Measurements from ENCODE around the gene PCSK6.
"Not testable (repeated sequence)": the region's sequence is repeated elsewhere in the genome, so short reads cannot be mapped to it uniquely, and the experiment has no call there.

Gene PCSK6

DNA sequence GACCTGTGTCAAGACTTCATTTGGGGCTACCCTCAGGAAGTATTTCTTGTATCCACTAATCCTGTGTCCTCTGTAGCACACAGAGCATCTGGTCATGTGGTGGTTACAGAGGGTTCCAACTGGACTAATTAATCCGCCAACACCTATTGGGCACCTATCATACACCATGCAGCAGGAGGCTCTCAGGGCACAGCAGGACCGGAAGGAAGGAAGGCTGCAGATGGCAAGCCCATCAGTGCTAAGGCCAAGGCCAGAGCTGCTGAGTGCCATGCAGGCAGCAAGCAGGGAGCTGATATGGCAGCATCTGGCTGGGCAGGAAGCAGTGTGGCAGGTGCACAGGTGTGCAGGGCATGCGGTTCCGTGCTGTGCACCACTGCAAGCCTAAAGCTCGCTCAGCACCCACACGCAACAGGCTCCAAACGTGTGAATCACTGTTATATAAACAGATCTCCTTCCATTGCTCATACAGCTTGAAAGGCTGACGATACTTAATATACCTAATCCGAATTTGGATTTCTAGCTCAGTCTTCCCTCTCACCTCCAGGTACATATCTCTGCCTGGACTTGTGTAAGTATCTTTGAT is 130.1 kb downstream of the PCSK6 start:
- Histone ChIP-seq H3K36me3 (ENCODE audit: control insufficient read depth, insufficient read depth, low read length, severe bottlenecking) (no peaks in the 10 kb centered on the region), H3K9ac (ENCODE audit: low read length) (no peak overlapping the region), H3K9me3 (ENCODE audit: control insufficient read depth, low read length) (peaks cover 5% of the 10 kb centered on the region), H3K4me1 (ENCODE audit: control insufficient read depth, insufficient read depth, low read length) (no peaks in the 10 kb centered on the region), H3K4me3 (ENCODE audit: low read length) (no peak overlapping the region), H3K27me3 (replicated peaks; ENCODE audit: control insufficient read depth, insufficient read depth, low read length) (peaks cover 20% of the 10 kb centered on the region)
- DNase-seq (ENCODE audit: low read depth) = no peak

- Histone ChIP-seq H3K4me1 (ENCODE audit: control insufficient read depth, insufficient read depth, low read length) (no peaks in the 10 kb centered on the region), H3K27me3 (replicated peaks; ENCODE audit: control insufficient read depth, insufficient read depth, low read length) (peaks cover 26% of the 10 kb centered on the region), H3K9me3 (ENCODE audit: control insufficient read depth, low read length) (peaks cover under 1% of the 10 kb centered on the region), H3K4me3 (ENCODE audit: low read length) (no peak overlapping the region), H3K36me3 (ENCODE audit: control insufficient read depth, insufficient read depth, low read length, severe bottlenecking) (no peaks in the 10 kb centered on the region), H3K9ac (ENCODE audit: low read length) (no peak overlapping the region)
- DNase-seq (ENCODE audit: low read depth) = peak; percentile 8
Observed at GRCh38 chr15:101358895-101359294, 130.6 kb downstream of the PCSK6 start.

DNA sequence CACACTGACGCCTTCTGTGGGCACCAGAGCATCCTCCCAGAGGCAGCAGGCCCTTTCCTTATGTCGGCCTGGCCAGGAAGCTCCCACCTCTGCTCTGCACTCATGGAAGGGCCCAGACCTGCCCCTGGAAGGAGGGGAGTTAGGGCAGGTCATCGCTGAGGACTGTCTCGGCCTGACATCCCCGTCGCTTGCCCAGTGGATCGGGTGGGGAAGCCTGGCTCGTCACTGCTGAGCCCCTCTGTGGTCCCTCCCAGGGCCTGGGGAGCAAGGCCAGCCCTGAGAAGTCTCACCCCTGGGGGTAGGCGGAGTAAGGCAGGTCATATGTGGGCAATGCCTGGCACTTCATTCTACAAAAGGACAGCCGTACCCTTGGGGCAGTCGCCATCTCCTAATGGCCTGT is 131.6 kb downstream of the PCSK6 start:
- Histone ChIP-seq H3K27me3 (replicated peaks; ENCODE audit: control insufficient read depth, insufficient read depth, low read length) (peaks cover 24% of the 10 kb centered on the region), H3K4me1 (ENCODE audit: control insufficient read depth, insufficient read depth, low read length) (no peaks in the 10 kb centered on the region), H3K4me3 (ENCODE audit: low read length) (no peak overlapping the region), H3K9ac (ENCODE audit: low read length) (no peak overlapping the region), H3K36me3 (ENCODE audit: control insufficient read depth, insufficient read depth, low read length, severe bottlenecking) (no peaks in the 10 kb centered on the region), H3K9me3 (ENCODE audit: control insufficient read depth, low read length) (no peaks in the 10 kb centered on the region)
- no peak for DNase-seq (ENCODE audit: low read depth)

- Histone ChIP-seq H3K4me3 (ENCODE audit: low read length) (no peak overlapping the region), H3K9ac (ENCODE audit: low read length) (no peak overlapping the region), H3K27me3 (replicated peaks; ENCODE audit: control insufficient read depth, insufficient read depth, low read length) (peaks cover 24% of the 10 kb centered on the region), H3K9me3 (ENCODE audit: control insufficient read depth, low read length) (no peaks in the 10 kb centered on the region), H3K36me3 (ENCODE audit: control insufficient read depth, insufficient read depth, low read length, severe bottlenecking) (no peaks in the 10 kb centered on the region), H3K4me1 (ENCODE audit: control insufficient read depth, insufficient read depth, low read length) (no peaks in the 10 kb centered on the region)
- DNase-seq (ENCODE audit: low read depth) = no peak
Observed at GRCh38 chr15:101357333-101357732, 132.2 kb downstream of the PCSK6 start.

DNA sequence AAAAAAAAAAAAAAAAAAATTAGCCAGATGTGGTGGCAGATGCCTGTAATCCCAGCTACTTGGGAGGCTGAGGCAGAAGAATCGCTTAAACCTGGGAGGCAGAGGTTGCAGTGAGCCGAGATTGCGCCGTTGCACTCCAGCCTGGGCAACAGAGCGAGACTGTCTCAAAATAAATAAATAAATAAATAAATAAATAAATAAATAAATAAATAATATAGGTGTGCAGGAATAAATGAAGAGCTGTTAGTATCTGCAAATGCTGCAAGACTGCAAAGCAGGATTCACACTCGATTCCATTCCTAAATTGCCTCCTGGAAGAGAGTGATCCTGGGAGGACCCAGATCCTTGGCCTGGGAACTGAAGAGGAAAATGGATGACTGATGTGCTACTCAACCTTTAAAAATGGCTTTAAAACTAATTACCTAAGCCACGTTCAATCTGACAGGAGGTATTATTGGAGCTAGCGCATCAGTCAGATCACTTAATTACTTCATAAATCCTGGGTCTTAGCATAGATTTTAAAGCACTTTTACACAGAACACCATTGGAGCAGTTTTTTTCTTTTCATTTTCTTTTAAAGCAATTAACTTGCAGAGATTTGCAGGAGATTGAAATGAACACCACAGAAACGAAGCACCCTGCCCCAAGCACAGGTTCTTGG is 132.9 kb downstream of the PCSK6 start:
- H3K9me3 ChIP-seq (ENCODE audit: control insufficient read depth, low read length); H3K4me3 ChIP-seq (ENCODE audit: low read length); DNase-seq (ENCODE audit: low read depth); H3K9ac ChIP-seq (ENCODE audit: low read length); H3K4me1 ChIP-seq (ENCODE audit: control insufficient read depth, insufficient read depth, low read length); H3K36me3 ChIP-seq (ENCODE audit: control insufficient read depth, insufficient read depth, low read length, severe bottlenecking): not testable (repeated sequence)
- peaks cover 24% of the 10 kb centered on the region for H3K27me3 ChIP-seq (replicated peaks; ENCODE audit: control insufficient read depth, insufficient read depth, low read length)

DNA sequence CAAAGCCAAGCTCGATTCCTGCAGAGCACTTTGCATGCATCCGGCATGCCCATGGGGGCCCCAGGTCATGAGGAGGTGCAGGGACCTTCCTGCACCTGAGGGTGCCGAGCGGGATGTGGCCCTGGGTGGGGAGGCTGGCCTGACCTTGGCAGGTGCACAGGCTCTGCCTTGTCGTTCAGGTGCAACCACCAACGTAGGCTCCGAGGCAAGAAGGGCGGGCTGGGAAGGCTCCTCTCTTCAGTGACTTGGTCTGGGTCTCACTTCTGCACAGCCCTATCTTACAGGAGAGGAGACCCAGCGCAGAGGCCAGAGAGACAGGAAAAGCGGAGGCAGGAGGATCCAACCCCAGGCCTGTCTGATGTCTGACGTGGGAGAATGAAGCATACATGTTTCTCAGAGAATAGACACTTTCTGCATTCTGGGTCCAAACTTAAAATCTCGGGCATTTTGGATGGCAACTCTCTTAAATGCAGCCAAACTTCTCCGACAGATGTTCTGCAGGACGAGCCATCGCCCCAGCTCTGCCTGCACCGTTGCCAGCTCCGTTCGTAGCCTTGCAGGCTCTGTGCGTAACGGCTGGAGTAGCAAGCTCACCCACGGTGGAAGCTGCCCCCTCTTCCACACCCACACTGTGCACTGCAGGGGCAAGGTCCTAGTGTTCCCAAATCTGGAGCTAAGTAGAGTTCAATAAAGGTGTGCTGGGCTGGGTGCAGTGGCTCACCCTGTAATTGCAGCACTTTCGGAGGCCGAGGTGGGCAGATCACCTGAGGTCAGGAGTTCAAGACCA is 133.6 kb downstream of the PCSK6 start:
- H3K9ac ChIP-seq (ENCODE audit: low read length) = no peak overlapping the region
- no peak overlapping the region for H3K4me3 ChIP-seq (ENCODE audit: low read length)
- no peak for DNase-seq (ENCODE audit: low read depth)
- peaks cover 24% of the 10 kb centered on the region for H3K27me3 ChIP-seq (replicated peaks; ENCODE audit: control insufficient read depth, insufficient read depth, low read length)
- no peaks in the 10 kb centered on the region for H3K9me3 ChIP-seq (ENCODE audit: control insufficient read depth, low read length)
- H3K36me3 ChIP-seq (ENCODE audit: control insufficient read depth, insufficient read depth, low read length, severe bottlenecking) = no peaks in the 10 kb centered on the region
- no peaks in the 10 kb centered on the region for H3K4me1 ChIP-seq (ENCODE audit: control insufficient read depth, insufficient read depth, low read length)

- Histone ChIP-seq H3K27me3 (replicated peaks; ENCODE audit: control insufficient read depth, insufficient read depth, low read length) (peaks cover 24% of the 10 kb centered on the region), H3K9me3 (ENCODE audit: control insufficient read depth, low read length) (no peaks in the 10 kb centered on the region), H3K4me3 (ENCODE audit: low read length) (no peak overlapping the region), H3K4me1 (ENCODE audit: control insufficient read depth, insufficient read depth, low read length) (no peaks in the 10 kb centered on the region), H3K9ac (ENCODE audit: low read length) (no peak overlapping the region), H3K36me3 (ENCODE audit: control insufficient read depth, insufficient read depth, low read length, severe bottlenecking) (no peaks in the 10 kb centered on the region)
- DNase-seq (ENCODE audit: low read depth) = no peak
Observed at GRCh38 chr15:101354891-101355623, 134.4 kb downstream of the PCSK6 start.

DNA sequence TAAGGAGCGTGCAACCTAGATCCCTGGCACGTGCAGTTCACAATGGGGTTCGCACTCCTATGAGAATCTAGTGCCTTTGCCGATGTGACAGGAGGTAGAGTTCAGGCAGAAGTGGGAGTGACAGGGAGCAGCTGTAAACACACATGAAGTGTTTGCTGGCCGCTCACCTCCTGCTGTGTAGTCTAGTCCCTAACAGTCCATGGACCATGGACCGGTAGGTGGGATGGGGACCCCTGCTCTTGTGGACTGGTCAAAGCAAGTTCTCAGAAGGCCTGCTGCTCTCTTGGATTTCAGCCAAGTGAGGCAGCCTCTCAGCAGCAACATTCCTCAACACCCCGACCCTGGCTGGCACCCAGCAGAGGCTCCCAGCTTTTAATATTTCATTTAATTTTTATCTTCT is 136.3 kb downstream of the PCSK6 start:
- Histone ChIP-seq H3K9me3 (ENCODE audit: control insufficient read depth, low read length) (no peaks in the 10 kb centered on the region), H3K4me3 (ENCODE audit: low read length) (no peak overlapping the region), H3K36me3 (ENCODE audit: control insufficient read depth, insufficient read depth, low read length, severe bottlenecking) (no peaks in the 10 kb centered on the region), H3K4me1 (ENCODE audit: control insufficient read depth, insufficient read depth, low read length) (no peaks in the 10 kb centered on the region), H3K27me3 (replicated peaks; ENCODE audit: control insufficient read depth, insufficient read depth, low read length) (peaks cover 21% of the 10 kb centered on the region), H3K9ac (ENCODE audit: low read length) (no peak overlapping the region)
- no peak for DNase-seq (ENCODE audit: low read depth)

GRCh38 chr15:101351736-101352135 is 137.8 kb downstream of the PCSK6 start:
- no peaks in the 10 kb centered on the region for H3K36me3 ChIP-seq (ENCODE audit: control insufficient read depth, insufficient read depth, low read length, severe bottlenecking)
- H3K4me3 ChIP-seq (ENCODE audit: low read length) = no peak overlapping the region
- H3K4me1 ChIP-seq (ENCODE audit: control insufficient read depth, insufficient read depth, low read length) = no peaks in the 10 kb centered on the region
- no peak for DNase-seq (ENCODE audit: low read depth)
- H3K9me3 ChIP-seq (ENCODE audit: control insufficient read depth, low read length) = no peaks in the 10 kb centered on the region
- no peak overlapping the region for H3K9ac ChIP-seq (ENCODE audit: low read length)
- peaks cover 23% of the 10 kb centered on the region for H3K27me3 ChIP-seq (replicated peaks; ENCODE audit: control insufficient read depth, insufficient read depth, low read length)

GRCh38 chr15:101349047-101349951 is 140.2 kb downstream of the PCSK6 start:
- no peak overlapping the region for H3K4me3 ChIP-seq (ENCODE audit: low read length)
- peaks cover 20% of the 10 kb centered on the region for H3K27me3 ChIP-seq (replicated peaks; ENCODE audit: control insufficient read depth, insufficient read depth, low read length)
- no peaks in the 10 kb centered on the region for H3K9me3 ChIP-seq (ENCODE audit: control insufficient read depth, low read length)
- H3K36me3 ChIP-seq (ENCODE audit: control insufficient read depth, insufficient read depth, low read length, severe bottlenecking) = no peaks in the 10 kb centered on the region
- DNase-seq (ENCODE audit: low read depth) = no peak
- H3K4me1 ChIP-seq (ENCODE audit: control insufficient read depth, insufficient read depth, low read length) = no peaks in the 10 kb centered on the region
- no peak overlapping the region for H3K9ac ChIP-seq (ENCODE audit: low read length)
